Mesangial cell (primary cell): ENCODE data around the gene IL9R. TPM values are rescaled to one million over a fixed set of nuclear protein-coding genes. Genes with fewer than 3 reads are reported as not detected.

Experiments
- total RNA-seq: library from RNA; depleted of rRNA; stranded (reverse); fragments of >200 nt; gene quantifications from 2 replicates; pipeline ENCODE4 v1.2.3, GENCODE V29; 2015

Gene IL9R
- total RNA-seq, result not detected in 2 replicates

DNA sequence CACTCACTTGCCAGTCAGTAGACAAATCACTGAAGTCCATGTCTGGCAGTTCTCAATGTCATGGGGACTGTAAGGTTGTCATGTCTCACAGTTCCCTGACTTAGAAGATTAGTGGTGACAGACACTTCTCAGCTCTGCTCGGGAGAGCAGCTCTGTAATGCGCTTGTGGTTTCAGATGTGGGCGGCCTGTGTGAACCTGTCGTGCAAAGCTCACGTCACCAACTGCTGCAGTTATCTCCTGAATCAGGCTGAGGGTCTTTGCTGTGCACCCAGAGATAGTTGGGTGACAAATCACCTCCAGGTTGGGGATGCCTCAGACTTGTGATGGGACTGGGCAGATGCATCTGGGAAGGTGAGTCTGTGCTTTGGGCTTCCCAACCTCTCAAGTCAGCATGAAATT is at the start of gene IL9R:
TSS of gene IL9R (plus strand) at position 261 of the 400 bp plus-strand sequence. CDS start at position 325, 64 bp downstream.

Other genes with a start within 250 kb of the IL9R start
- 19.9 and 21.9 TPM in 2 replicates for gene VAMP7, start 116.4 kb upstream of the IL9R start, total RNA-seq